WTC11 (cell line): ENCODE results near the gene FPR1. TPM values are rescaled to one million over a fixed set of nuclear protein-coding genes. Genes with fewer than 3 reads are reported as not detected.
A peak's percentile ranks its signal among the peaks of the same experiment; 100 is the strongest.

Source experiments
- ATAC-seq: fragments of 200-7000 bp; cut with Tn5 transposase; 2 replicates; pipeline ENCODE4 v1.10.0; 2021; ENCODE audit warnings: mild to moderate bottlenecking, moderate library complexity
- CTCF ChIA-PET: fragments of 300-600 bp; sonication (Branson Sonifier 250); formaldehyde crosslinking; loops from one replicate; lab custom pipeline; 2021; ENCODE audit warnings: antibody characterized with exemption; lab: Charles Lee
- POLR2A ChIA-PET: fragments of 350-600 bp; sonication (Branson Sonifier 250); formaldehyde crosslinking; loops from one replicate; lab custom pipeline; 2021; ENCODE audit warnings: antibody characterized with exemption; lab: Charles Lee
- DNase-seq: peaks from one replicate; pipeline ENCODE4 v3.0.0; 2021; ENCODE audit warnings: low spot score
- H3K27ac Mint-ChIP-seq: 2 replicates; pipeline ENCODE4 v1.8.0; 2021; ENCODE audit warnings: mixed read lengths
- H3K27me3 Mint-ChIP-seq: 2 replicates; pipeline ENCODE4 v1.8.0; 2021; ENCODE audit warnings: low read depth, mild to moderate bottlenecking, moderate library complexity, mixed read lengths
- H3K36me3 Mint-ChIP-seq: 2 replicates; pipeline ENCODE4 v1.8.0; 2021; ENCODE audit warnings: mixed read lengths
- H3K4me1 Mint-ChIP-seq: 2 replicates; pipeline ENCODE4 v1.8.0; 2022; ENCODE audit warnings: mixed read lengths
- H3K4me3 Mint-ChIP-seq: 2 replicates; pipeline ENCODE4 v1.8.0; 2021; ENCODE audit warnings: mild to moderate bottlenecking, moderate library complexity, mixed read lengths
- H3K9me3 Mint-ChIP-seq: 2 replicates; pipeline ENCODE4 v1.8.0; 2021; ENCODE audit warnings: mixed read lengths
- ATF2 ChIP-seq: sonication (generic); formaldehyde crosslinking; IDR thresholded peaks from 2 replicates; pipeline ENCODE4 v1.8.1; 2022; ENCODE audit warnings: low read depth, missing genetic modification reagents, borderline replicate concordance
- E2F1 ChIP-seq: sonication (generic); formaldehyde crosslinking; IDR thresholded peaks from 2 replicates; pipeline ENCODE4 v1.8.0; 2022; ENCODE audit warnings: mild to moderate bottlenecking, missing genetic modification reagents
- GABPB1 ChIP-seq: sonication (generic); formaldehyde crosslinking; IDR thresholded peaks from 2 replicates; pipeline ENCODE4 v1.8.1; 2023; ENCODE audit warnings: mild to moderate bottlenecking, missing genetic modification reagents
- GRHL2 ChIP-seq: fragments of 250-450 bp; sonication (Bioruptor Pico); IDR thresholded peaks from 2 replicates; pipeline ENCODE4 v1.8.0; 2022; ENCODE audit warnings: mild to moderate bottlenecking, moderate library complexity; ENCODE audit not compliant: insufficient replicate concordance, severe bottlenecking
- IRF2 ChIP-seq: sonication (generic); formaldehyde crosslinking; IDR thresholded peaks from 2 replicates; pipeline ENCODE4 v1.8.0; 2022; ENCODE audit warnings: low read depth, missing genetic modification reagents, borderline replicate concordance
- JAZF1 ChIP-seq: fragments of 250-450 bp; sonication (Bioruptor Pico); IDR thresholded peaks from 2 replicates; pipeline ENCODE4 v1.9.0; 2021; ENCODE audit warnings: moderate library complexity, mild to moderate bottlenecking, inconsistent platforms
- JUN ChIP-seq: sonication (generic); formaldehyde crosslinking; IDR thresholded peaks from 2 replicates; pipeline ENCODE4 v1.8.0; 2023; ENCODE audit warnings: mild to moderate bottlenecking, missing genetic modification reagents
- NR1H2 ChIP-seq: sonication (generic); formaldehyde crosslinking; IDR thresholded peaks from 2 replicates; pipeline ENCODE4 v1.9.0; 2021; ENCODE audit warnings: mild to moderate bottlenecking, moderate library complexity, missing genetic modification reagents
- SMAD3 ChIP-seq: sonication (generic); formaldehyde crosslinking; IDR thresholded peaks from 2 replicates; pipeline ENCODE4 v1.8.0; 2022; ENCODE audit warnings: missing genetic modification reagents, mild to moderate bottlenecking, borderline replicate concordance
- TCF7 ChIP-seq: sonication (generic); formaldehyde crosslinking; IDR thresholded peaks from 2 replicates; pipeline ENCODE4 v1.8.0; 2022; ENCODE audit warnings: mild to moderate bottlenecking, low read depth, missing genetic modification reagents, moderate library complexity
- ZBTB21 ChIP-seq: sonication (generic); formaldehyde crosslinking; IDR thresholded peaks from 2 replicates; pipeline ENCODE4 v1.8.1; 2023; ENCODE audit warnings: mild to moderate bottlenecking, missing genetic modification reagents, borderline replicate concordance
- ZNF121 ChIP-seq: sonication (generic); formaldehyde crosslinking; IDR thresholded peaks from 2 replicates; pipeline ENCODE4 v1.8.0; 2023; ENCODE audit warnings: missing genetic modification reagents
- ZNF232 ChIP-seq: sonication (generic); formaldehyde crosslinking; IDR thresholded peaks from 2 replicates; pipeline ENCODE4 v1.8.0; 2022; ENCODE audit warnings: mild to moderate bottlenecking, missing genetic modification reagents
- ZNF263 ChIP-seq: sonication (generic); formaldehyde crosslinking; IDR thresholded peaks from 2 replicates; pipeline ENCODE4 v1.8.1; 2022; ENCODE audit warnings: low read depth, mild to moderate bottlenecking, moderate library complexity, missing genetic modification reagents
- ZNF281 ChIP-seq: sonication (generic); formaldehyde crosslinking; IDR thresholded peaks from 2 replicates; pipeline ENCODE4 v1.8.0; 2023; ENCODE audit warnings: mild to moderate bottlenecking, missing genetic modification reagents
- ZNF416 ChIP-seq: fragments of 250-450 bp; sonication (Bioruptor Pico); IDR thresholded peaks from 2 replicates; pipeline ENCODE4 v1.9.0; 2021; ENCODE audit warnings: mild to moderate bottlenecking, inconsistent platforms
- total RNA-seq: library from RNA; stranded (reverse); gene quantifications from 3 replicates; pipeline ENCODE4 v1.2.3, GENCODE V29; 2021
- TF ChIP-seq, protein P1 (sequence below): sonication (generic); formaldehyde crosslinking; IDR thresholded peaks from 2 replicates; pipeline ENCODE4 v1.8.1; 2022; ENCODE audit warnings: mild to moderate bottlenecking, moderate library complexity, missing genetic modification reagents
- TF ChIP-seq, protein P2 (sequence below): fragments of 250-450 bp; sonication (Bioruptor Pico); conservative IDR thresholded peaks from 2 replicates; pipeline ENCODE4 v1.9.0; 2021; ENCODE audit warnings: mild to moderate bottlenecking
- TF ChIP-seq, protein P3 (sequence below): sonication (generic); formaldehyde crosslinking; IDR thresholded peaks from 2 replicates; pipeline ENCODE4 v1.8.0; 2022; ENCODE audit warnings: mild to moderate bottlenecking, missing genetic modification reagents
- TF ChIP-seq, protein P4 (sequence below): sonication (generic); formaldehyde crosslinking; IDR thresholded peaks from 2 replicates; pipeline ENCODE4 v1.8.1; 2023; ENCODE audit warnings: mild to moderate bottlenecking, missing genetic modification reagents, moderate library complexity
- TF ChIP-seq, protein P5 (sequence below): sonication (generic); formaldehyde crosslinking; IDR thresholded peaks from 2 replicates; pipeline ENCODE4 v1.8.0; 2022; ENCODE audit warnings: mild to moderate bottlenecking, missing genetic modification reagents
- TF ChIP-seq, protein P6 (sequence below): sonication (generic); formaldehyde crosslinking; IDR thresholded peaks from 2 replicates; pipeline ENCODE4 v1.8.1; 2023; ENCODE audit warnings: mild to moderate bottlenecking, missing genetic modification reagents

FPR1 gene
- total RNA-seq, 1 experiment from 2014 or later, result 0.72 TPM

DNA sequence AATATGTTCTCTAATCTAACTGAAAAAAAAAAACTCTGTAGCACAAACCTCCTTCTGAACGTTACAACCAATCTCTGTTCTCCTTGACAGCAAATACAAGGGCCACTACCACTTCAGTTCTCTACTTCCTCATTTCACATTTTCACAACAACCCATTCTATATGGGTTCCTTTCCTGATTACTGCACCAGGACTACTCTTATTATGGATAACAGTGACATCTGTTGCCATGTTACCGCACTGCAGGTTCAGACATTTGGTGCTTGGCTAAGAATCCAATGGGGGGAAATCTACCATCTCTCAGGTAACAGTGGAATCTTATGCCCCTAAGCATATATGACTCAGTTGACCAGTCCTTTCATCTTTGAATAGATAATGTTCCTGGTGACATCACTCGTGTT is 31.7 kb upstream of the FPR1 start:
- ChIA-PET POLR2A (no interaction called here), CTCF (no interaction called here)
- DNase-seq (peak; percentile 25), ATAC-seq (peak; percentile 80)
- Mint-ChIP-seq H3K27me3 (peaks cover 25% of the 10 kb centered on the region), H3K27ac (no peak overlapping the region), H3K36me3 (peaks cover 3% of the 10 kb centered on the region; the same call in 1 of the 2 replicates), H3K4me3 (no peak overlapping the region), H3K9me3 (peaks cover 5% of the 10 kb centered on the region), H3K4me1 (no peaks in the 10 kb centered on the region)
- TF ChIP-seq ZNF121 (no peak), ZNF232 (no peak), ZNF416 (no peak), ZNF263 (CRISPR knock-in tag) (no peak), GABPB1 (no peak), ZBTB21 (CRISPR knock-in tag) (no peak)

DNA sequence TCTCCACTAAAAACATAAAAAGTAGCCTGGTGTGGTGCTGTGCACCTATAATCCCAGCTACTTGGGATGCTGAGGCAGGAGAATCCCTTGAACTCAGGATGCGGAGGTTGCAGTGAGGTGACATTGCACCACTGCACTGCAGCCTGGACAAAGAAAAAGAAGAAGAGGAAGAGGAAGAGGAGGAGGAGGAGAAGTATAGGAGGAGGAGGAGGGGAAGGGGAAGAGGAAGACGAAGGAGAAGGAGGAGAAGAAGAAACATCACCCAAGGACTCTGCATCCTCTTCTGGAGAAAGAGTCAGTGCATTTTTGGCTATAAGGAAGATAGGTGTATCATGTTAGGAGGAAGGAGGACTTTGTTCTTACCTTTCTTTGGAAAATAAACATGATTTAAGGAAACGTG is 30.3 kb upstream of the FPR1 start:
- CTCF ChIA-PET, result interaction anchor here (0.6 kb wide), 1 partner anchor 121 kb away, joined by 3 read pairs; no protein-coding TSS in a partner anchor
- peaks cover 25% of the 10 kb centered on the region for H3K27me3 Mint-ChIP-seq
- POLR2A ChIA-PET, result no interaction called here
- no peaks in the 10 kb centered on the region for H3K36me3 Mint-ChIP-seq
- no peak overlapping the region for H3K4me3 Mint-ChIP-seq
- H3K9me3 Mint-ChIP-seq, result no peaks in the 10 kb centered on the region
- H3K27ac Mint-ChIP-seq, result no peak overlapping the region
- peaks cover 8% of the 10 kb centered on the region for H3K4me1 Mint-ChIP-seq
- ATAC-seq, result no peak
- DNase-seq, result no peak
- no peak for TF ChIP-seq ATF2
- no peak for TF ChIP-seq IRF2 (CRISPR knock-in tag)
- TF ChIP-seq JAZF1 (CRISPR knock-in tag), result no peak
- no peak for TF ChIP-seq NR1H2 (CRISPR knock-in tag)
- TF ChIP-seq, protein P1, sequence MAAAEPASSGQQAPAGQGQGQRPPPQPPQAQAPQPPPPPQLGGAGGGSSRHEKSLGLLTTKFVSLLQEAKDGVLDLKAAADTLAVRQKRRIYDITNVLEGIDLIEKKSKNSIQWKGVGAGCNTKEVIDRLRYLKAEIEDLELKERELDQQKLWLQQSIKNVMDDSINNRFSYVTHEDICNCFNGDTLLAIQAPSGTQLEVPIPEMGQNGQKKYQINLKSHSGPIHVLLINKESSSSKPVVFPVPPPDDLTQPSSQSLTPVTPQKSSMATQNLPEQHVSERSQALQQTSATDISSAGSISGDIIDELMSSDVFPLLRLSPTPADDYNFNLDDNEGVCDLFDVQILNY (CRISPR knock-in tag), result no peak
- TF ChIP-seq, protein P2, sequence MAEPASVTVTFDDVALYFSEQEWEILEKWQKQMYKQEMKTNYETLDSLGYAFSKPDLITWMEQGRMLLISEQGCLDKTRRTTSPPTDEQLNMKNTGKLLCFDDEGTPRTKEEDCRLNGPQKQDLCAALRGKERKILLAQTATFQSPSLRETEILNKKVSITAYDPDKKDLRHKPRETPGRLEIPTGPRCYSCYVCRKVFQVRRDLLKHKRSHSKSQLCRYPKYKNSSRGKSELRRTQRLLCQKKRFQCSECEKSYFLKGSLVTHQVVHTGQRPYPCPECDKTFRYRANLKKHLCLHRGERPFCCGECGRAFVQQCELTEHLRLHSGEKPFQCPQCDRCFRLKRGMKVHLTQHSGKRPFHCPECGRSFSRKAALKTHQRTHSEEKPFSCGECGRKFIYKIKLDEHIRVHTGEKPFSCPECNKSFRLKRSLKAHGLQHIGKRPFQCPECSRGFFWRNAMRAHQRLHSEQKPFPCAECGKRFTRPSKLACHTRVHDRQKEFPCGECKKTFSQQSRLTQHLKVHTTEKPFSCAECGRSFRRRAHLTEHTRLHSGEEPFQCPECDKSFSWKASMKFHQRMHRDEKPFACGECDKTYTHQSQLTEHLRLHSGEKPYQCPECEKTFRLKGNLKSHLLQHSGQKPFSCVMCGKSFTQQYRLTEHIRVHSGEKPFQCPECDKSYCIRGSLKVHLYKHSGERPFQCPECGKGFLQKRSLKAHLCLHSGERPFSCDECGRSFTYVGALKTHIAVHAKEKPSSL, result no peak
- TF ChIP-seq TCF7 (CRISPR knock-in tag), result no peak
- TF ChIP-seq ZNF281, result no peak
- TF ChIP-seq JUN, result no peak
- TF ChIP-seq, protein P3, sequence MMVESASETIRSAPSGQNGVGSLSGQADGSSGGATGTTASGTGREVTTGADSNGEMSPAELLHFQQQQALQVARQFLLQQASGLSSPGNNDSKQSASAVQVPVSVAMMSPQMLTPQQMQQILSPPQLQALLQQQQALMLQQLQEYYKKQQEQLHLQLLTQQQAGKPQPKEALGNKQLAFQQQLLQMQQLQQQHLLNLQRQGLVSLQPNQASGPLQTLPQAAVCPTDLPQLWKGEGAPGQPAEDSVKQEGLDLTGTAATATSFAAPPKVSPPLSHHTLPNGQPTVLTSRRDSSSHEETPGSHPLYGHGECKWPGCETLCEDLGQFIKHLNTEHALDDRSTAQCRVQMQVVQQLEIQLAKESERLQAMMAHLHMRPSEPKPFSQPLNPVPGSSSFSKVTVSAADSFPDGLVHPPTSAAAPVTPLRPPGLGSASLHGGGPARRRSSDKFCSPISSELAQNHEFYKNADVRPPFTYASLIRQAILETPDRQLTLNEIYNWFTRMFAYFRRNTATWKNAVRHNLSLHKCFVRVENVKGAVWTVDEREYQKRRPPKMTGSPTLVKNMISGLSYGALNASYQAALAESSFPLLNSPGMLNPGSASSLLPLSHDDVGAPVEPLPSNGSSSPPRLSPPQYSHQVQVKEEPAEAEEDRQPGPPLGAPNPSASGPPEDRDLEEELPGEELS (CRISPR knock-in tag), result no peak
- no peak for TF ChIP-seq E2F1 (CRISPR knock-in tag)
- no peak for TF ChIP-seq SMAD3 (CRISPR knock-in tag)
- TF ChIP-seq, protein P4, sequence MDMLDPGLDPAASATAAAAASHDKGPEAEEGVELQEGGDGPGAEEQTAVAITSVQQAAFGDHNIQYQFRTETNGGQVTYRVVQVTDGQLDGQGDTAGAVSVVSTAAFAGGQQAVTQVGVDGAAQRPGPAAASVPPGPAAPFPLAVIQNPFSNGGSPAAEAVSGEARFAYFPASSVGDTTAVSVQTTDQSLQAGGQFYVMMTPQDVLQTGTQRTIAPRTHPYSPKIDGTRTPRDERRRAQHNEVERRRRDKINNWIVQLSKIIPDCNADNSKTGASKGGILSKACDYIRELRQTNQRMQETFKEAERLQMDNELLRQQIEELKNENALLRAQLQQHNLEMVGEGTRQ (CRISPR knock-in tag), result no peak
- no peak for TF ChIP-seq GRHL2 (CRISPR knock-in tag)
- TF ChIP-seq, protein P5, sequence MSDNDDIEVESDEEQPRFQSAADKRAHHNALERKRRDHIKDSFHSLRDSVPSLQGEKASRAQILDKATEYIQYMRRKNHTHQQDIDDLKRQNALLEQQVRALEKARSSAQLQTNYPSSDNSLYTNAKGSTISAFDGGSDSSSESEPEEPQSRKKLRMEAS (CRISPR knock-in tag), result no peak
- TF ChIP-seq, protein P6, sequence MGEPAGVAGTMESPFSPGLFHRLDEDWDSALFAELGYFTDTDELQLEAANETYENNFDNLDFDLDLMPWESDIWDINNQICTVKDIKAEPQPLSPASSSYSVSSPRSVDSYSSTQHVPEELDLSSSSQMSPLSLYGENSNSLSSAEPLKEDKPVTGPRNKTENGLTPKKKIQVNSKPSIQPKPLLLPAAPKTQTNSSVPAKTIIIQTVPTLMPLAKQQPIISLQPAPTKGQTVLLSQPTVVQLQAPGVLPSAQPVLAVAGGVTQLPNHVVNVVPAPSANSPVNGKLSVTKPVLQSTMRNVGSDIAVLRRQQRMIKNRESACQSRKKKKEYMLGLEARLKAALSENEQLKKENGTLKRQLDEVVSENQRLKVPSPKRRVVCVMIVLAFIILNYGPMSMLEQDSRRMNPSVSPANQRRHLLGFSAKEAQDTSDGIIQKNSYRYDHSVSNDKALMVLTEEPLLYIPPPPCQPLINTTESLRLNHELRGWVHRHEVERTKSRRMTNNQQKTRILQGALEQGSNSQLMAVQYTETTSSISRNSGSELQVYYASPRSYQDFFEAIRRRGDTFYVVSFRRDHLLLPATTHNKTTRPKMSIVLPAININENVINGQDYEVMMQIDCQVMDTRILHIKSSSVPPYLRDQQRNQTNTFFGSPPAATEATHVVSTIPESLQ (CRISPR knock-in tag), result no peak
